H1 (cell line): ENCODE data around the gene UBE2D3. TPM values are rescaled to one million over a fixed set of nuclear protein-coding genes. Genes with fewer than 3 reads are reported as not detected.

ENCODE experiments used
- CTCF ChIA-PET: fragments of 300-600 bp; sonication (Branson Sonifier 250); formaldehyde crosslinking; loops from one replicate; lab custom pipeline; 2021; ENCODE audit not compliant: partially characterized antibody; lab: Charles Lee
- POLR2A ChIA-PET: fragments of 300-600 bp; sonication (Branson Sonifier 250); formaldehyde crosslinking; loops from one replicate; lab custom pipeline; 2021; ENCODE audit warnings: inconsistent platforms; ENCODE audit not compliant: partially characterized antibody; lab: Charles Lee
- DNase-seq, 2 experiments: peaks; one replicate each; pipeline versions ENCODE4 v3.0.0 to v3.0.0-alpha.2; 2010 to 2022; ENCODE audit warnings: low spot score in 2 of 2, low read depth in 1 of 2, mixed read lengths in 1 of 2
- FAIRE-seq: peaks from 2 replicates; lab custom pipeline; 2011; peaks lifted over from hg19 to GRCh38; lab: Jason Lieb, UNC
- H2AFZ ChIP-seq: 2 replicates; pipeline ENCODE4 v1.8.1; 2012; ENCODE audit warnings: low read length, inconsistent platforms
- H2AK5ac ChIP-seq: 2 replicates; pipeline ENCODE4 v1.6.1; 2013; ENCODE audit warnings: low read depth, low read length
- H2BK120ac ChIP-seq: replicated peaks from 2 replicates; pipeline ENCODE3; 2013; ENCODE audit warnings: low read depth, low read length, inconsistent platforms
- H2BK12ac ChIP-seq: 2 replicates; pipeline ENCODE4 v1.6.1; 2013; ENCODE audit warnings: low read depth, low read length
- H2BK15ac ChIP-seq: 2 replicates; pipeline ENCODE4 v1.6.1; 2013; ENCODE audit warnings: low read length
- H2BK20ac ChIP-seq: 2 replicates; pipeline ENCODE4 v1.6.1; 2013; ENCODE audit warnings: low read length
- H2BK5ac ChIP-seq: 2 replicates; pipeline ENCODE4 v1.6.1; 2013; ENCODE audit warnings: low read depth, low read length
- H3K14ac ChIP-seq: 2 replicates; pipeline ENCODE4 v1.6.1; 2013; ENCODE audit warnings: inconsistent platforms; ENCODE audit not compliant: insufficient read length
- H3K18ac ChIP-seq: 2 replicates; pipeline ENCODE4 v1.6.1; 2013; ENCODE audit warnings: low read length; ENCODE audit errors: extremely low read depth
- H3K23ac ChIP-seq: 2 replicates; pipeline ENCODE4 v1.6.1; 2013; ENCODE audit warnings: inconsistent platforms; ENCODE audit not compliant: insufficient read length
- H3K23me2 ChIP-seq: 2 replicates; pipeline ENCODE4 v1.6.1; 2013; ENCODE audit warnings: low read depth, low read length
- H3K27ac ChIP-seq: 2 replicates; pipeline ENCODE4 v1.6.1; 2011; ENCODE audit warnings: low read depth, low read length, inconsistent platforms
- H3K27me3 ChIP-seq, 4 experiments: replicated peaks in 1 of 4; 1 replicate in 1 of 4; 2 replicates in 3 of 4; pipeline versions ENCODE4 v1.6.1 to v1.8.1; 2011 to 2013; ENCODE audit warnings: low read length in 3 of 4, mild to moderate bottlenecking in 3 of 4, inconsistent platforms in 2 of 4, mixed read lengths in 2 of 4, moderate library complexity in 1 of 4; ENCODE audit not compliant: control insufficient read depth in 3 of 4, insufficient read depth in 3 of 4; ENCODE audit errors: extremely low read depth in 1 of 4
- H3K36me3 ChIP-seq, 4 experiments: 2 replicates each; pipeline versions ENCODE4 v1.6.1 to v1.8.1; 2011 to 2013; ENCODE audit warnings: mild to moderate bottlenecking in 4 of 4, low read length in 3 of 4, moderate library complexity in 2 of 4, control low read depth in 1 of 4, inconsistent platforms in 1 of 4; ENCODE audit not compliant: insufficient read depth in 4 of 4, control insufficient read depth in 2 of 4
- H3K4ac ChIP-seq: replicated peaks from 2 replicates; pipeline ENCODE3; 2013; ENCODE audit warnings: low read length, low read depth, mixed read lengths, inconsistent platforms; ENCODE audit not compliant: insufficient read length
- H3K4me1 ChIP-seq, 4 experiments: replicated peaks in 1 of 4; 1 replicate in 1 of 4; 2 replicates in 3 of 4; pipeline versions ENCODE4 v1.6.1 to v1.8.1; 2011 to 2013; ENCODE audit warnings: low read length in 3 of 4, inconsistent platforms in 2 of 4, mixed read lengths in 1 of 4; ENCODE audit not compliant: insufficient read depth in 4 of 4, control insufficient read depth in 3 of 4
- H3K4me2 ChIP-seq, 2 experiments: 2 replicates each; pipeline versions ENCODE4 v1.6.1 to v1.8.1; 2011 to 2013; ENCODE audit warnings: low read depth in 2 of 2, low read length in 2 of 2, control low read depth in 1 of 2, inconsistent platforms in 1 of 2, mild to moderate bottlenecking in 1 of 2; ENCODE audit not compliant: insufficient read depth in 1 of 2
- H3K4me3 ChIP-seq, 4 experiments: fragments of 200-600, 300-600 bp in 1 of 4; sonication (generic), shearing (Covaris generic), sonication (Bioruptor Twin) in 1 of 4; 2 replicates each; pipeline versions ENCODE4 v1.5.1 to v1.8.1; 2011 to 2016; ENCODE audit warnings: low read length in 4 of 4, low read depth in 3 of 4, control low read depth in 2 of 4, inconsistent platforms in 2 of 4, mild to moderate bottlenecking in 2 of 4, mixed read lengths in 1 of 4, moderate library complexity in 1 of 4; ENCODE audit not compliant: insufficient read depth in 2 of 4; ENCODE audit errors: extremely low read depth in 1 of 4
- H3K56ac ChIP-seq: replicated peaks from 2 replicates; pipeline ENCODE3; 2013; ENCODE audit warnings: low read depth, mild to moderate bottlenecking, mixed read lengths, low read length, inconsistent platforms; ENCODE audit not compliant: insufficient read length
- H3K79me1 ChIP-seq: 2 replicates; pipeline ENCODE4 v1.6.1; 2013; ENCODE audit warnings: low read depth, low read length, control low read depth
- H3K79me2 ChIP-seq, 2 experiments: 2 replicates each; pipeline versions ENCODE4 v1.6.1 to v1.8.1; 2012 to 2013; ENCODE audit warnings: low read length in 2 of 2, mild to moderate bottlenecking in 2 of 2, inconsistent platforms in 1 of 2; ENCODE audit not compliant: insufficient read depth in 2 of 2, control insufficient read depth in 1 of 2
- H3K9ac ChIP-seq, 4 experiments: replicated peaks in 1 of 4; 1 replicate in 1 of 4; 2 replicates in 3 of 4; pipeline versions ENCODE4 v1.6.1 to v1.8.1; 2011 to 2013; ENCODE audit warnings: low read depth in 3 of 4, low read length in 3 of 4, control low read depth in 2 of 4, mild to moderate bottlenecking in 2 of 4, moderate library complexity in 2 of 4, inconsistent platforms in 1 of 4; ENCODE audit errors: extremely low read depth in 1 of 4
- H3K9me3 ChIP-seq, 2 experiments: 2 replicates each; pipeline versions ENCODE4 v1.6.1 to v1.8.1; 2012 to 2013; ENCODE audit warnings: mild to moderate bottlenecking in 2 of 2, moderate library complexity in 2 of 2, control low read depth in 1 of 2, inconsistent platforms in 1 of 2, low read depth in 1 of 2, low read length in 1 of 2, mixed read lengths in 1 of 2; ENCODE audit not compliant: insufficient read depth in 2 of 2
- H4K20me1 ChIP-seq, 2 experiments: replicated peaks in 1 of 2; 2 replicates each; pipeline versions ENCODE3 to v1.8.1; 2011 to 2013; ENCODE audit warnings: inconsistent platforms in 2 of 2, low read length in 2 of 2, mild to moderate bottlenecking in 1 of 2; ENCODE audit not compliant: insufficient read depth in 2 of 2, control insufficient read depth in 1 of 2
- H4K5ac ChIP-seq: 2 replicates; pipeline ENCODE4 v1.6.1; 2013; ENCODE audit warnings: low read length, low read depth, mixed read lengths, inconsistent platforms; ENCODE audit not compliant: insufficient read length
- H4K8ac ChIP-seq: 2 replicates; pipeline ENCODE4 v1.8.0; 2013; ENCODE audit warnings: mild to moderate bottlenecking, moderate library complexity, low read length, inconsistent platforms; ENCODE audit not compliant: insufficient read depth; ENCODE audit errors: extremely low read depth
- H4K91ac ChIP-seq: replicated peaks from 2 replicates; pipeline ENCODE3; 2013; ENCODE audit warnings: low read length, mixed read lengths, inconsistent platforms; ENCODE audit not compliant: insufficient read length
- EP300 ChIP-seq, 2 experiments: IDR thresholded peaks; 1 replicate in 1 of 2; 2 replicates in 1 of 2; pipeline ENCODE4 v1.6.1; 2011 to 2012; ENCODE audit warnings: low read depth in 2 of 2, low read length in 2 of 2, mild to moderate bottlenecking in 2 of 2, borderline replicate concordance in 1 of 2, inconsistent platforms in 1 of 2, moderate library complexity in 1 of 2
- YY1 ChIP-seq: IDR thresholded peaks from 2 replicates; pipeline ENCODE4 v1.6.1; 2011; ENCODE audit warnings: low read depth, mild to moderate bottlenecking, low read length
- WGBS, 2 experiments: shearing (Covaris generic) in 1 of 2; methylation state at CpG; one replicate each; pipeline versions ENCODE4 v1.1.6 to v1.1.7; 2013 to 2015; ENCODE audit warnings: low lambda C conversion rate in 2 of 2, mixed read lengths in 2 of 2, inconsistent platforms in 1 of 2, low coverage in 1 of 2, missing lambda C conversion rate in 1 of 2; ENCODE audit not compliant: insufficient replicate concordance in 2 of 2, insufficient coverage in 1 of 2, insufficient read length in 1 of 2; ENCODE audit errors: extremely low coverage in 1 of 2, missing lambda C conversion rate in 1 of 2; 5-methylcytosine and 5-hydroxymethylcytosine counted together
- polyA plus RNA-seq, 7 experiments: library from polyadenylated mRNA; depleted of rRNA in 3 of 7; stranded (reverse) in 5 of 7; unstranded in 2 of 7; fragments of >200 nt in 5 of 7; fragments of 200-250 nt in 2 of 7; gene quantifications; 1 replicate in 5 of 7; 2 replicates in 1 of 7; 4 replicates in 1 of 7; pipeline versions ENCODE4 v1.2.1 to v1.2.3, GENCODE V29; 2011 to 2013; ENCODE audit warnings: missing spikeins in 2 of 7, mixed read lengths in 2 of 7
- total RNA-seq: library from RNA; stranded (reverse); fragmentation: NEBNext Ultra II Directional; extraction: Animal tissue kit (Norgen Biotek cat#: 25700); gene quantifications from 2 replicates; pipeline ENCODE4 v1.2.1, GENCODE V29; 2021

The UBE2D3 gene
- total and polyA plus RNA-seq, 2 of the 8 experiments (the other 6 are each of a cell fraction or from before 2014, with no cell fraction given) = 396 to 544 TPM

GRCh38 chr4:102787944-102788343 is 39.4 kb downstream of the UBE2D3 start:
- H3K23me2 ChIP-seq = no peaks in the 10 kb centered on the region
- H3K18ac ChIP-seq = no peak overlapping the region
- no peak overlapping the region for H3K4ac ChIP-seq
- no peak overlapping the region for H3K56ac ChIP-seq
- no peak overlapping the region for H2BK5ac ChIP-seq
- no peak overlapping the region for H2BK20ac ChIP-seq
- CTCF ChIA-PET = no interaction called here
- H4K91ac ChIP-seq = no peak overlapping the region
- no peak for TF ChIP-seq EP300 (IDR thresholded peaks at IDR 0.05; ENCODE audit: borderline replicate concordance in 1 of 2, low read depth in 2 of 2, low read length in 2 of 2)
- no peak for TF ChIP-seq YY1
- no peak overlapping the region for H2AFZ ChIP-seq
- H2BK12ac ChIP-seq = no peak overlapping the region
- H3K27ac ChIP-seq = no peak overlapping the region
- DNase-seq = no peak
- H3K36me3 ChIP-seq = no peaks in the 10 kb centered on the region; a peak in 1 of 8 replicates
- H2AK5ac ChIP-seq = no peak overlapping the region
- peaks cover 0 to 4% of the 10 kb centered on the region in 2 experiments for H4K20me1 ChIP-seq
- FAIRE-seq = no peak
- whole genome bisulfite sequencing, 2 experiments = 90% methylated on average over 3 of the region's 3 CpGs; no CpG with 5 or more reads in 1 of the 2 experiments
- H3K4me2 ChIP-seq = no peak overlapping the region
- no peaks in the 10 kb centered on the region for H3K79me2 ChIP-seq
- no peak overlapping the region for H3K9ac ChIP-seq
- H4K8ac ChIP-seq = no peak overlapping the region
- no peak overlapping the region for H3K14ac ChIP-seq
- H3K79me1 ChIP-seq = no peaks in the 10 kb centered on the region
- H4K5ac ChIP-seq = no peak overlapping the region
- H3K23ac ChIP-seq = no peak overlapping the region
- no peaks in the 10 kb centered on the region for H3K4me1 ChIP-seq
- no peaks in the 10 kb centered on the region for H3K9me3 ChIP-seq
- no peaks in the 10 kb centered on the region for H3K27me3 ChIP-seq
- no peak overlapping the region for H2BK15ac ChIP-seq
- no peak overlapping the region for H3K4me3 ChIP-seq
- H2BK120ac ChIP-seq = no peak overlapping the region
- POLR2A ChIA-PET = no interaction called here
